ENCODE data around the gene NUDT16.

NUDT16 gene

DNA sequence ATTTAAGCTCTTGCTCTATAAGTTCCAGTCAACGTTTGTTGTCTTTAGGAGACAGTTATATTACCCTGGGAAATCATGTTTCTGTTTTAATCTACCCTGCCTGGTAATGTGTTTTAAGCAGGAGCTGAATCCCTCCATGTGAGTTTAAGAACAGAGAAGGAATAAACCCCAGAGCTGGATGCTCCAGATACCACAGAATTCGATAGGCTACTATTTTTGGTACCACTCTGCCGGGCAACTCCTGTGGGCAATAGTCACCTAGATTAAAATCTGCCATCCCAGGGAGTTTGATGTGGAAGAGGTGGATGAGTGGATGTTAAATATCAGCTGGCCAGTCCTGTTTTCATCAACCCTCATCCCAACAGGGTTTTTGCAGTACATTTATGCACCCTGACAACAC is 20.4 kb downstream of the NUDT16 start:
- no peak overlapping the region for H3K4me3 ChIP-seq (ENCODE audit: insufficient read depth, low read depth, low read length)
- no peaks in the 10 kb centered on the region for H3K9me3 ChIP-seq (ENCODE audit: control insufficient read depth, low read length)
- WGBS, 2 experiments = 92% methylated on average over 3 of the region's 3 CpGs
- no peaks in the 10 kb centered on the region for H3K4me1 ChIP-seq (ENCODE audit: control insufficient read depth, insufficient read depth, low read length)
- no peaks in the 10 kb centered on the region for H3K36me3 ChIP-seq (ENCODE audit: control insufficient read depth, insufficient read depth, low read length)
- H3K27ac ChIP-seq (ENCODE audit: insufficient read depth, low read depth, low read length, poor library complexity, severe bottlenecking) = no peak overlapping the region
- H3K27me3 ChIP-seq (ENCODE audit: control insufficient read depth, insufficient read depth, low read length, poor library complexity, severe bottlenecking) = no peaks in the 10 kb centered on the region

DNA sequence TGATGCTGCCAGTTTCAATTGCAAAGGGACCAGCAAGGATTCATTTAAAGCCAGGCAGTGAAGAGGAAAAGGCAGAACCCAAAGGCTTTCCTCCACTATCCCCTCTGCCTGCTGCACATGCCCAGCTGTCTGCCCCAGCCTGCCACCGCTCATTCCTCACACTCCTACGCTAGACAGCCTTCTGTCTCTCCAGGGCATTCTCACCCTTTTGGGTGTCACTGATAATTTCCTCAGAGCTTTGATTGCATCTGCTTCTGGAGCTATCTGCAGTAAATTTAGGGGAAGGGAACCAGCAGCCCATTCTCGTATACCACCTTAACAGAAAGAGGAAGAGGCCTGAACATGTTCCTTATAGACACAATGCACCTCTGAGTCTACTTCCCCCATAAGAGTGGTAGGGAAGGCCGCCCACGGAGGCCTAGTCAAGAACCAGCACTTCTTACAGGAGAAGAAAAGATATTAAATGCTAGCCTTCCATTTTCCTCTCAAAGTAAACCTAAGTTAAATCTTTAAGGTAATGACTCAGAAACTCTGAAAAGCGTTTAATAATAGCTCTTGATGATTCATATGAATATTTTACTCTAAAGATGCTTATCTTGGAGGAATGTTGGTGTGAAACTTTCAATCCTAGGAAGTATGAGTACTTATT is 20.9 kb downstream of the NUDT16 start:
- Histone ChIP-seq H3K9me3 (ENCODE audit: control insufficient read depth, low read length) (no peaks in the 10 kb centered on the region), H3K27ac (ENCODE audit: insufficient read depth, low read depth, low read length, poor library complexity, severe bottlenecking) (no peak overlapping the region), H3K27me3 (ENCODE audit: control insufficient read depth, insufficient read depth, low read length, poor library complexity, severe bottlenecking) (no peaks in the 10 kb centered on the region), H3K4me3 (ENCODE audit: insufficient read depth, low read depth, low read length) (no peak overlapping the region), H3K36me3 (ENCODE audit: control insufficient read depth, insufficient read depth, low read length) (no peaks in the 10 kb centered on the region), H3K4me1 (ENCODE audit: control insufficient read depth, insufficient read depth, low read length) (no peaks in the 10 kb centered on the region)
- 89 to 94% methylated on average over 4 to 6 of the region's 6 CpGs for WGBS, 2 experiments

DNA sequence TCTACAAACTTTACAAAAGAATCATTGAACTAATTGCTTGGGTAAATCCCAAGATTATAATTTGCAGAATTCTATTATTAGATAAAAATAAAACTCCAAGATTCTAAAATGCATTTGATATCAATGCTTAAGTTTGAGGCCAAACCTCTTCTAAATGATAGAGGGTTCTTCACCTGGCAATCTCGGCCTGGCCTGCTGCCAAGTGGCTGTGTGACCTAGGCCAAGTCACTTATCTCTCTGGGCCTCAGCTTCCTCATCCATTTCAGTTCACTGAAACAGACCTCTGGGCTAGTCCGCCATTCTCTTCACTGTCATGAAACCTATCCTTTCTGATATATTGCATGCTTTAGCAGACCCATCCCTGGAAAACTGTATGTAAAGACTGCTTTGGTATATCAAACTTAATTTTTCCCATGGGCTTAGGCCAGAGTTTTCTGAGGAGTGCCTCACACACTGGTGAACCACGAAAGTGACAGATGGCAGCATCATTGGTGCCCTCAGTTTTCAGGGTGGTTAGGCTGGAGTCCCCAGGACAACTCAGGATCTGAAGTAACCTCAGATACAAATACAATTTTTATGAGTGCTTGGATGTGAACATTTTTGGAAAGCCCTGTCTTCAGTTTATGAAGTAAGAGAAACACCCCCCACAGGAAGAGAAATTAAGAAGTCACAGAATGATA is 21.8 kb downstream of the NUDT16 start:
- no peaks in the 10 kb centered on the region for H3K36me3 ChIP-seq (ENCODE audit: control insufficient read depth, insufficient read depth, low read length)
- no peaks in the 10 kb centered on the region for H3K4me1 ChIP-seq (ENCODE audit: control insufficient read depth, insufficient read depth, low read length)
- H3K4me3 ChIP-seq (ENCODE audit: insufficient read depth, low read depth, low read length) = no peak overlapping the region
- H3K27me3 ChIP-seq (ENCODE audit: control insufficient read depth, insufficient read depth, low read length, poor library complexity, severe bottlenecking) = no peaks in the 10 kb centered on the region
- no peaks in the 10 kb centered on the region for H3K9me3 ChIP-seq (ENCODE audit: control insufficient read depth, low read length)
- no peak overlapping the region for H3K27ac ChIP-seq (ENCODE audit: insufficient read depth, low read depth, low read length, poor library complexity, severe bottlenecking)
- 89 to 90% methylated on average over 3 of the region's 3 CpGs for WGBS, 2 experiments

DNA sequence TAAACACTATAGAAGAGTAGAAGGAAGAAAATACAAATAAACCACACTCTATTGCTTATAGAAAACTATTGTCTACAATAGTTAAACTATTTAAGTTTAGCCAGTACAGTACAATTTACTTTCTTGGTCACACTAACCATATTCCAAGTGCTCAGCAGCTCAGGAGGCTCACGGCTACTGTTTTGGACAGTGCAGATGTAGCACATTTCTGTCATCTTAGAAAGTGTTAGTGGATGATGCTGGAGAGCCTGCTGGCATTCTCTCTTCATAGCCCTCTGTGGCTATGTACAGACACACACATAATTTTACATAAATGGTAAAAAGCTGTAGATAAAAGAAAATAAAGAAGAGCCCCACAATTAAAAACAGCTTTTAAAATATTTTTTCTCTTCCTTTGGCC is 23.8 kb downstream of the NUDT16 start:
- 85 to 100% methylated on average over 1 of the region's 1 CpG for WGBS, 2 experiments
- H3K4me3 ChIP-seq (ENCODE audit: insufficient read depth, low read depth, low read length) = no peak overlapping the region
- no peak overlapping the region for H3K27ac ChIP-seq (ENCODE audit: insufficient read depth, low read depth, low read length, poor library complexity, severe bottlenecking)
- H3K4me1 ChIP-seq (ENCODE audit: control insufficient read depth, insufficient read depth, low read length) = no peaks in the 10 kb centered on the region
- no peaks in the 10 kb centered on the region for H3K36me3 ChIP-seq (ENCODE audit: control insufficient read depth, insufficient read depth, low read length)
- no peaks in the 10 kb centered on the region for H3K9me3 ChIP-seq (ENCODE audit: control insufficient read depth, low read length)
- H3K27me3 ChIP-seq (ENCODE audit: control insufficient read depth, insufficient read depth, low read length, poor library complexity, severe bottlenecking) = no peaks in the 10 kb centered on the region

DNA sequence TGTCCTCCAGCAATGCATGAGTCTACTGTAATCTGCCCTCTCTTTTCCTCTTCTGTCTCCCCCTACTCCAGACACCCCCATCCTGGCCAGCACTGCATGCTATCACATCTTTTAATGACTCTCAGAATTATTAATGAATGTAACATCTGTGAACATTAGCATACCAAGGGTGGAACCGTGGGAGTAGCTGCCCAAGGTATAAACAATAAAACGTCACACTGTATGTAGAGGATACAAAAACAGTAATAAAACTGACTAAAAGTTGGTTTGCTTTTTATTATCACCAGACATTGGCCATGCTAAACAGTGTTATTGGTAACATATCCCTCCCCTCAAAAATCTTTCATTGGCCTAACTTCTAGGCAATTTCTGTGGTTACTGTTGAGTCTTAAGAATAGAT is 24.7 kb downstream of the NUDT16 start:
- H3K4me3 ChIP-seq (ENCODE audit: insufficient read depth, low read depth, low read length) = no peak overlapping the region
- no peaks in the 10 kb centered on the region for H3K9me3 ChIP-seq (ENCODE audit: control insufficient read depth, low read length)
- 90% methylated on average over 2 of the region's 2 CpGs; no CpG with 5 or more reads in 1 of the 2 experiments for WGBS, 2 experiments
- no peaks in the 10 kb centered on the region for H3K4me1 ChIP-seq (ENCODE audit: control insufficient read depth, insufficient read depth, low read length)
- no peak overlapping the region for H3K27ac ChIP-seq (ENCODE audit: insufficient read depth, low read depth, low read length, poor library complexity, severe bottlenecking)
- no peaks in the 10 kb centered on the region for H3K27me3 ChIP-seq (ENCODE audit: control insufficient read depth, insufficient read depth, low read length, poor library complexity, severe bottlenecking)
- no peaks in the 10 kb centered on the region for H3K36me3 ChIP-seq (ENCODE audit: control insufficient read depth, insufficient read depth, low read length)

DNA sequence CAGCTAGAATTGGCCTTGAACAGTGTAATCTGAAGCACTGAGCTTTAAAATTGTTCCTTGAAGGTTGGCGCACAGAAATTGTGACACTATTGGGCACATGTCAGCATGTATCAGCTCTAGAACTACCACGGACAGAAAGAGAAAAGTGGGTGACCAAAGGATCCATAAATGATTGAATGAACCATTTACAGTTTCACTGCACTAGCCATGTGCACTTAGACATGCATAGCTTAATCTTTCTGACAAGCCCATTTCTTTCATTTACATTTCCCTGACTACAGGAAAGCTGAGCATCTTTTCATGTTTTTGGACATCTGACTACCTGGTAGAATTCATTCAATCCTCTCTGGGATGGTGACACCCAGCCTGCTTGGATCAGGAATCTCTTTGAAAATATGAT is 36.2 kb downstream of the NUDT16 start:
- Histone ChIP-seq H3K27me3 (ENCODE audit: control insufficient read depth, insufficient read depth, low read length, poor library complexity, severe bottlenecking) (no peaks in the 10 kb centered on the region), H3K9me3 (ENCODE audit: control insufficient read depth, low read length) (no peaks in the 10 kb centered on the region), H3K4me1 (ENCODE audit: control insufficient read depth, insufficient read depth, low read length) (no peaks in the 10 kb centered on the region), H3K27ac (ENCODE audit: insufficient read depth, low read depth, low read length, poor library complexity, severe bottlenecking) (no peak overlapping the region), H3K4me3 (ENCODE audit: insufficient read depth, low read depth, low read length) (no peak overlapping the region), H3K36me3 (ENCODE audit: control insufficient read depth, insufficient read depth, low read length) (no peaks in the 10 kb centered on the region)
- 92 to 93% methylated on average over 2 of the region's 2 CpGs for WGBS, 2 experiments

DNA sequence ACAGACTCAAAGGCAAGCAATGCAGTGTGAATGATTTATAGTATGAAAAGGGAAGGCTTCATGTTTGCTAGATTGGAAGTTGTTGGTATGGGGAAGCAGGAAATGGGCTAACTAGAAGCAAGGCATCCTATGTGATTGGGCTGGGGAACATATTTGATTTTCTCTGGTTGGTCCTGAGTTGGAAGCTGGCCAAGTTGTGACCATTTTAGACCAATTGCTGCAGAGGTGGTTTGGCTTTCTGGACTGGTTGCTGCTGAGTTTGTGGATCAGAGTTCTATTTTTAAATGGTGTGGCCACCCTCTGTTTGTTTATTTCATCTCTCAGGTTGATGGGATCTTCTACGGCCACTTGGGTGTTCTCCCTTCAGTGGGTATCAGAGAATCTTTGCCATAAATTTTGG is 39.7 kb downstream of the NUDT16 start:
- 83 to 92% methylated on average over 1 of the region's 1 CpG for WGBS, 2 experiments

DNA sequence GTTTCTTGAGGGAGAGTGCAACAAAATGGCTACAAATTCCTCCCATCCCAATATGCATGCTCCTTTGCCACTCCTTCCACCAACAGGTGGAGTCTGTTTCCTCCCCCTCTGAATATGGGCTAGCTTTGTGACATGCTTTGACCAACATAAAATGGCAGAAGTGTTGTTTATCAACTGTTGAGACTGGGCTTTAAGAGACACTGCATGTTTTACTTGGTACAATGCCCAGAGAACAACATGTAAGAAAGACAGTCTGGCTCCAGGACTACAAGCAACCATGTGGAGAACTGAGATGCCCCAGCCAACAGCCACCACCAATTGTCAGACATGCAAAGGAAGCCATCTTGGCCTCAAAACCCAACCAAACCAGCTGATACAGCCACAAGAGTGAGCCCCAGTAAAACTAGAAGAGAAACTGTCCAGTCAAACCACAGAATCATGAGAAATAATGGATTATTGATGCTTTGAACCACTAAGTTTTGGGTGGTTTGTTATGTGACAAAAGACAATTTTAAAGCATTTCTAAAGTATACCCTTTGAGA is 40.5 kb downstream of the NUDT16 start:
- H3K4me1 ChIP-seq (ENCODE audit: control insufficient read depth, insufficient read depth, low read length) = no peaks in the 10 kb centered on the region
- no peak overlapping the region for H3K4me3 ChIP-seq (ENCODE audit: insufficient read depth, low read depth, low read length)
- H3K9me3 ChIP-seq (ENCODE audit: control insufficient read depth, low read length) = no peaks in the 10 kb centered on the region
- H3K27ac ChIP-seq (ENCODE audit: insufficient read depth, low read depth, low read length, poor library complexity, severe bottlenecking) = no peak overlapping the region
- H3K36me3 ChIP-seq (ENCODE audit: control insufficient read depth, insufficient read depth, low read length) = no peaks in the 10 kb centered on the region
- no peaks in the 10 kb centered on the region for H3K27me3 ChIP-seq (ENCODE audit: control insufficient read depth, insufficient read depth, low read length, poor library complexity, severe bottlenecking)

More for the DNA sequence above, 39.7 kb downstream of the NUDT16 start:
- Histone ChIP-seq H3K4me3 (ENCODE audit: insufficient read depth, low read depth, low read length) (no peak overlapping the region), H3K36me3 (ENCODE audit: control insufficient read depth, insufficient read depth, low read length) (no peaks in the 10 kb centered on the region), H3K27me3 (ENCODE audit: control insufficient read depth, insufficient read depth, low read length, poor library complexity, severe bottlenecking) (no peaks in the 10 kb centered on the region), H3K4me1 (ENCODE audit: control insufficient read depth, insufficient read depth, low read length) (no peaks in the 10 kb centered on the region), H3K9me3 (ENCODE audit: control insufficient read depth, low read length) (no peaks in the 10 kb centered on the region), H3K27ac (ENCODE audit: insufficient read depth, low read depth, low read length, poor library complexity, severe bottlenecking) (no peak overlapping the region)

DNA sequence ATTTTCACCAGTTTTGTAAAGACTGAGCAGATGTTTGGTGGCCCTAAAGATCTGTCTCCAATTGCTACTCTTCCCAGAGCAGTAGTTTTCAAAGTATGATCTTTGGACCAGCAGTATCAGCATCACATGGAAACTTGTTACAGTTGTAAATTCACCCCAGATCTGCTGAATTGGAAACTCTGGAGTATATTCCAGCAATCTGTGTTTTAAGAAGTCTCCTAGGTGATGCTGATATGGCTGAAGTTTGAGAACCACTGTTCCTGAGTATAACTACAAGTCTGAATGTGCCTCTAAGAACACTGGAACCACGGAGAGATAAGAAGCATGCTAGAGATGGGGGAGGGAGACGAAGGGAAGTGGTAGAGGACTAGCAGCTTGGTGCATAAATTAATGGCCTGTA is 45.7 kb downstream of the NUDT16 start:
- Histone ChIP-seq H3K4me1 (ENCODE audit: control insufficient read depth, insufficient read depth, low read length) (no peaks in the 10 kb centered on the region), H3K27ac (ENCODE audit: insufficient read depth, low read depth, low read length, poor library complexity, severe bottlenecking) (no peak overlapping the region), H3K27me3 (ENCODE audit: control insufficient read depth, insufficient read depth, low read length, poor library complexity, severe bottlenecking) (no peaks in the 10 kb centered on the region), H3K36me3 (ENCODE audit: control insufficient read depth, insufficient read depth, low read length) (no peaks in the 10 kb centered on the region), H3K4me3 (ENCODE audit: insufficient read depth, low read depth, low read length) (no peak overlapping the region), H3K9me3 (ENCODE audit: control insufficient read depth, low read length) (no peaks in the 10 kb centered on the region)
- 77 to 83% methylated on average over 2 of the region's 2 CpGs for WGBS, 2 experiments

DNA sequence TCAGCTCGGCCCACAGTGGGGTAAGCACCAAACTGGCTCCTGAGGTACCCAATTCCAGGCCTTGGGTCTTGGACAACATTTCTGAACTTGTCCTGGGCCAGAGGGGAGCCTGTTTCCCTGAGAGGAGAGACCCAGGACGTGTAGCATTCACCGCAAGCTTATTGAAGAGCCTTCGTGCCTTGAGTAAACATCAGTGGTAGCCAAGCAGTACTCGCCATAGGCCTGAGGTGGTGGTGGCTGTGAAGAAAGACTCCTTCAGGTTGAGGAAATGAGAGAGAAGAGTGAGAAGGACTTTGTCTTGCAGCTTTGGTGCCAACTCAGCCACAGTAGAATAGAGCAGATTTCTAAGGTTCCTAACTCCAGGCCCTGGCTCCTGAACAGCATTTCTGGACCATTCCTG is 50.2 kb downstream of the NUDT16 start:
- no peaks in the 10 kb centered on the region for H3K27me3 ChIP-seq (ENCODE audit: control insufficient read depth, insufficient read depth, low read length, poor library complexity, severe bottlenecking)
- no peaks in the 10 kb centered on the region for H3K36me3 ChIP-seq (ENCODE audit: control insufficient read depth, insufficient read depth, low read length)
- no peaks in the 10 kb centered on the region for H3K4me1 ChIP-seq (ENCODE audit: control insufficient read depth, insufficient read depth, low read length)
- no peak overlapping the region for H3K4me3 ChIP-seq (ENCODE audit: insufficient read depth, low read depth, low read length)
- H3K27ac ChIP-seq (ENCODE audit: insufficient read depth, low read depth, low read length, poor library complexity, severe bottlenecking) = no peak overlapping the region
- WGBS, 2 experiments = 75 to 76% methylated on average over 5 of the region's 5 CpGs
- H3K9me3 ChIP-seq (ENCODE audit: control insufficient read depth, low read length) = no peaks in the 10 kb centered on the region

All from ectodermal cell (in vitro differentiated cells).